NCI-H526 (cell line): ENCODE data around the gene SMAD6.

ENCODE experiments used
- DNase-seq, 2 experiments: peaks; one replicate each; lab custom pipeline; 2025; lab: John Stamatoyannopoulos, UW

Gene SMAD6

DNA sequence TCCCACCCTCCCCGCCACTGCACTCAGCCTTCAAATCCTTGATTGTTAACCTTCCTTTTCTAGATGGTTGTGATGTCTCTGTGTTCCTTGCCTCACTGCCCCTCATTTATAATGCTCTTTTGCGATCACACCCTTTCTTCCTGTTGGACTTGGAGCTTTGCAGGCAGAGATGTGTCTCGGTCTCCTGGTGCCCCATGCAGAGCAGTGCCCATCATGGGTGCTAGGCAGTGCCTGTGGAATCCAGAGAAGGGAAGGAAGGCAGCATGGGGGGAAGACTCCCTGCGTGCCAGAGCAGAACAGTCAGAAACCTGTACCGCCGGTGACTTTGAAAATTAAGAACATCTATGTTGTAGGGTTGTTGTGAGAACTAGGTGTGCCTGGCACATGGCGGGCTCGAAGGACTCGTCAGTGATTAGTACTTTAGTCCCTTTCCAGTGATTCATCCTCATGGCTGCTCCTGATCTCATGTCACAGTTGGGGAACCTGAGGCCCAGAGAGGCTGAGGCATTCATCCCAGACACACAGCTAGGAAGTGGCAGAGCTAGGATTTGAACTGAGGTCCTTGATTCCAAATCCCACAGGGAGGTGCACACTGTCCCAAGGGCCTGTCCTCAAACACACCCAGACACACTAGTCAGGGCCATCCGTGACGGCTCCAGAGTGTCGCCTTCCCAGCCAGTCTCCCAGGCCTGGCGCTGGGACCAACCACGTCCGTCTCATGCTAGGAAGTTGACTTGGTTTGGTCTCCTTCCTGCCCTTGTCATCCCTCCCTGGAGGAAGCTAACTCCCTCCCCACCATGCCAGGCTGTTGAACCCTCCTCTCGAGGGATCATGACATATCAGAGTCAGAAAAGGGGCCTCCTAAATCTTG is 58.3 kb downstream of the SMAD6 start:
- no peak for DNase-seq

DNA sequence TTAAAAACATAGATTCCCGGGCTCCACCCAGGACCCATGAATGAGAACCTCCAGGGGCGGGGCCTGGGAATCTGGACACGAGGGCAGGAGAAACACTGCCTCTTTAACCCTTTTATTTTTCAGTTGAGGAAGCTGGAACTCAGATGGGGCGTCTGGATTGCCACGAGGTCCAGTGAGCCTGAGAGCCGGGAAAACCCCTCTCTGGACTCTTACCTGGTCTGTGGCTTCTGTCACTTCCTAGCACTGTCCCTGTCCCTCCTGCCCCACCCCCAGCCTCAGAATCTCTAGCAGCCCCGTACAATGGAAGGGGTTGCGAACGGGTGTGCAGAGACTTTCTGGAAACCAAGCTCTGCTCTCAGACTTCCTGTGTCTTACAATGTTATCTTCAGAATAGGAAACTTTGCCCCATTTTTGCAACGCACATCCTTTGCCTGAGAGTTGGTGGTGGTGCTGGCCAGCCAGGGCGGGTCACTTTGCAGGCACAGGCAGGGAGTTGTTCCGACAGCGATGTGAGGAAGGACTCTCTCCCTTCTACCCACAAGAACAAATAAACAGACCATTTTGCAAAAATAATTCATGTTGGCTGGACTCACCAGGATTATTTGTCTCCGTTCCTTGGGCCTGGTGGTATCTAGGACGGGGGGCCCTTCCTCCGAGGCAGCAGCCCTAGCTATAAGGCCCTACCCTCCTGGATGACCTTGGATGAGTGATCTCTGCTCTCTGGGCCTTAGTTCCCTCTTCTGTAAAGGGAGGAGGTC is 59.1 kb downstream of the SMAD6 start:
- DNase-seq: no peak

DNA sequence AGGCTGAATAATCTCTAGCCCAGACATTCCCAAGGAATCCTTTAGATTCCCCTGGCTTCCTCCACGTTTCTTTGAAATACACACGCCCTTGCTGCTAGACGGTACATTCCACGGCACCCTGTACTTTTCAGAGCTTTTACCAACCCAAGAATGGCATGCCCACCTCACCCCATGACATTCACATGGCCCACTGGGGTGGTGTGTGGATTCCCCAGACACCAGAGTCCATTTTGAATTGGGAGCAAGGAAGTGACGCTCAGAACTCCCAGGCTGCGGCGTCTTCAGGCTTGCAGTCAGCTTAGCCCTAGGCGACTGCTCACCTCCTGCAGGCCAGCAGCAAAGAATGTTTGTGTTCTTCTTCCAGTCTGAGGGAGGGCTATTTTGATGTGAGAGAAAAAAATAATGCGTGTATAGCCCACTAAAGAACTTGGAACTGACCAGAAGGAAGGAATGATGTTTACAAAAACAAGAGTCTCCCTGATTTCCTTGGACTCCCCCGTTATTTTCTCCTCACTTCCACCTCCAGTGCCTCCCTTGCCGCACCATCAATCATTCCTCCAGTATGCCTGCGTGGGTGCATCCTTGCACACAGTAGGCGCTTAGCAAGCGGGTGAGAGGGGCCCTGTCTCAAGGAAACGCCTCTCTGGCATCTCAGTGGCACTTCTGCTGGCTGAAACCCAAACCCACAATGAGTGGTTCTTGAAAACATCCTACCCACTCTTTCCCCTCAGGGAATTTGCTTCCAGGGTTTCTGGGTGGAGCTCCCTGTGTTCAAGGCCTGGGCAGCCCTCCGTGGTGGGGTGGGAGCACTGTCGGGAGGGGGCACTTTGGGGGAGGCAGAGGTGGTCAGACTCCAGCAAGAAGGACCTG is 59.9 kb downstream of the SMAD6 start:
- DNase-seq: no peak

DNA sequence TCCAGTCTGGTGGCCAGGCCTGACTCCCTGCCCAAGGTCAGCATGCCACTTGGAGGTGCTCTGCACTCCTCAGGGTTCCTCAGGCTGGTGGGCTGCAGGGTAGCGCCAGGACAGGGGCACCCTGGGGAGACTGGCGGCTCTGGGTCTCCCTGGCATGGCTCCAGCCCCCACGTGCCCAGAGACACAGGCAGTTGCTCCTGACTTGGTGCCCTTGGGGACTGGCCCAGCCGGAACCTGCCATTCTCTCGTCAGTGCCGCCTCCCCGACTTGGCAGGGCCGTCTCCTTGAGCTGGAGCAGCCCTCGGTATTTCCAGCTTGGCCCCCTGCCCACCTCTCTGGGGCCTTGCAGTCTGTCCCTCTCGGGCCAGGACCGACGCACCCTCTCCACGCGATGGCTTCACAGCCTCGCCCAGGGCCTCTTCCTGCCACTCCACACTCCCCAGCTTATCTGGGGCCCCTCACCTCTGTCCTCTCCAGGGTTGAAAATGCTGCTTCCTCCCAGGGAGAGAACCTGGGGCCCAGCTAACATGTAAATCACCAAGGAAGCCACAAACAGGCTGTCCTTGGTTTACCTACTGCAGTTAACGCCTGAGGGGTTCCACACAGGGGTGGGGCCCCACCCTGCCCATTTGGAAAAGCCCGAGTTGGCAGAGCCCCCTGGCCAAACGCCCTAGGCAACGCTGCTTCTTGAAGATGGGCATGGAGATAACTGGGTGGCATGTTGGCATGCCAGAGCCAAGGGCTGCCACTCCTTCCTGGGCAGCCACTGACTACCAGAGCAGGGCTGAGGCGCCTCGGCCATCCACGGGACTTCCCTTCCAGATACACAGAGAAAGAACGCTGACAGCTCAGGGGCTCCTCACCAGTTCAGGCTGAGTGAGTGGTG is 61.4 kb downstream of the SMAD6 start:
- no peak for DNase-seq

GRCh38 chr15:66764072-66764786 is 62.2 kb downstream of the SMAD6 start:
- DNase-seq: no peak

DNA sequence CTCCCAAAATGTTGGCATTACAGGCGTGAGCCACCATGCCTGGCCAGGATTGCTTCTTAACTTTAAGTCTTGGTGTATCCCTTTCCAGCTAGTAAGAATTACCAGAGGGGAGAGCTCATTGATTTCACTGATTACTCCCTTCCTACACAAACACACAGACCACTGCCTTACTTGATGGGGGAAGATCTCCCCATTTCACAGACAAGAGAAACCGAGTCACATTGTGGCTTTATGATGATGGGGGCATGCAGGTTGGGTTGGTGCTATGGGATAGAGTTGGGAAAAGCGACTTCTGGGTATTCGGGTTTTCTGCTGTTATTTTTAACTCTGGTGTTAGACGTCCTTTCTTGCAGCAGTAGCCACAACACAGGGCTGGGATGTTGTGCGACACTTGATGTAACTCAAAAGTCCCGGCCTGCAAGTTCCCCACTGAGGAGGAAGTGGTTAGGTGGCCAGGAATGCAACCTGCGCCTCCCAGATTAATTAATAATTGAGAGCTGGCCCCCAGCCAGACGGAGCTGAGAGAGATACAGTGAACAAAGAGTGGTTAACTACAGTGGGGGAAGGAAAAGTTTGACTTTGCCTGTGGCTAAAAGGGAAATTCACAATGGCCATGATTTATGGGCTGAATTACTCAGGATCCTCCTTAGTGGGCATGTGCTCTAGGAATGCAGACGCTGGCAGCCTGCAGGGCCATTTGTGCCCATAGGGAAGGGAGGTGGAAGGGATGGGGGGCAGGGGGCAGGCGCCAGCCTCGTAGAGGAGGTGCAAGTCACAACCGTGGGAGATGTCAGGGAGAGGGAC is 63.6 kb downstream of the SMAD6 start:
- no peak for DNase-seq

- no peak for DNase-seq
Observed at GRCh38 chr15:66766282-66767230, 64.5 kb downstream of the SMAD6 start.

DNA sequence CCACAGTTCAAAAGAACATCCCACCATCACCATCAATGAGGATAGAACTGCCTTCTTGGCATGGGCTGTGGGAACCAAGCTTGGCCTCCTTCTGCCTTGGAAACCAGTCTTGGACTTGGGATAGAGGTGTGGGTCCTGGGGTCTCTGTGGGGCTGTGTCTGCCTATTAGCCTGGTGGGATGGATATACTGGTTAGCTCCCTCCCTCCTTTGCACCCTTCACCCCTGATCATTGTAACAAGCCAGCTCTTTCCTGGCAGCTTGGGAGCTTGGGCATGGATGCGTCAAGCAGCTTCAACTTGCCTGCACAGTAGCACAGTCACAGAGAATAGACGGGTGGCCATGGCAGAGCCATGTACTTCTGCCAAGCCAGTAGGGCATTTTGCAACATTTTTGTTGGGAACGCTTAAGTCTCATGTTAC is 65.2 kb downstream of the SMAD6 start:
- DNase-seq: no peak

GRCh38 chr15:66768987-66769386 is 67.0 kb downstream of the SMAD6 start:
- no peak for DNase-seq

DNA sequence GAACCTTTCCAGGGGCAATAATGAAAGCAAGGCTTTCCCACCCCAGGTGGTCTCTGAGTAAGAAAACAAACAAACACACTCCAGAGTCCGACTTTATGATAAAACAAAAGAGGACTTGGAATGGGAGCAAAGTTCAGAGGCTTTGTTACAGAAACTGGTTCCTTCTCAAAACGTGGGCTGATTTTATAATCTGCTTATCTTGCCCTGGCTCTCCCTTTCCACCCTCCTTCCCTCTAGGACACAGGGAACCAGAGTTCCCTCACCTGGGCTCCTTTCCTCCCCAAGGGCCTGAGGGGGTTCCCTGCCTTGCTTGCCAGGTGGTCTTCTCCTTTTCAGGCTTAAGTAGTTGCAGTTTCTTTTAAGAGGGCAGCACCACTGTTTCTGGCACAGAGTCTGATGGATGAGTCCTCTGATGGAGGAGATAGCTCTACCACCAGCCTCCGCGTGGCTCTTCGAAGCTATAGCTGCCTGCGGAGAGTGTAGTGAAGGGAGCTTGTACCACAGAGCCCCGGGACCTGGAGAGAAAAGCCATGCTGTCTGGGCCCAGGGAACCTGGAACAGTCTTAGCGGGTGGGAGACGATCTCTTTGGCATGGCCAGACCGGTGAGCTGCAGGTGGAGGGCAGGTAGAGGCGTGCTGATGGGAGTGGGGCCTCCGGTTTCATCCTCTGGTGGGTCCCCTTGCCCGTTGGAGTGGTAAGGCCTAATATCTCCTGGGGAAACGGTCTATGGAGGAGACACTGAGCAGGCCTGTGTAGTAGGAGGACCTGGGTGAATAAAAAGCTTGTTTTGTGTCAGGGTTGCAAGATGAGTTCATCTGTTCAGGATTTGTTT is 68.7 kb downstream of the SMAD6 start:
- no peak for DNase-seq

GRCh38 chr15:66771351-66771650 is 69.3 kb downstream of the SMAD6 start:
- no peak for DNase-seq

GRCh38 chr15:66772604-66773128 is 70.6 kb downstream of the SMAD6 start:
- no peak for DNase-seq

- no peak for DNase-seq
Observed at GRCh38 chr15:66773129-66773873, 71.3 kb downstream of the SMAD6 start.

DNA sequence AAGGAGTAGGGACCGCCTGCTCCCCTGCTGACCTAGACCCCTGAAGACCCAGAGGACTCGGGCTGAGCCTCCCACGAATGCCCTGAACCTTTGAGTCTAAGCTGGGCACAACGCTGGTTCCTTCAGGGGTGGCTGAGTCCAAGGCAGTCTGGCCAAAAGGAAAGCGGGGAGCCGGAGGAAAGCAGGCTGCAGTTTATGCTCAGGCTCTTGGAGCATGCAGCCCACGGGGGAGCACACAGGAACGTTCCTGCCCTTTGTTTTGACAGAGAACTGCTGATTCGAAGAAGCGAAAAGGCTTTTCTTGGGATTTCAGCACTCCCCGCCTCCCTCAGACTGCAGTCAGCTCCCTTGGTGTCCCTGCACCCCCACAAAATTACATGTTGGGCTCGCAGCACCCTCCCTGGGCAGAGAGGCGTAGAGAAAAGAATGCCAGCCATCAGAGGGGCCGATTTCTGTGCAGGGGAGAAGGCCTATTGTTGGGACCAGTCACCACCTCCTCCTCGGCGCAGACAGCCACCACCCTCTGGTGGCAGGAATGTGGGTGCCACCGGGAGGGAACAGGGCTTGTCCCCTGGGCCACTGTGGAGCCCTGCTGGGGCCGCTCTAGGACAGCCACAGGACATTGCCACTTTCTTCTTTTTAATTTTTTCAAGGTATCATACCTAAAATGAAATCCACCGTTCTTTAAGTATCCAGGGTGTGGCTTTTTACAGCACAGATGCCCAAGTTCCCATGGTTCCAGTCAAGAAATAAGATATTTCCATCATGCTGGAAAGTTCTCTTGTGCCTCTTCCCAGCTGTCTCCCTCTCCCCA is 72.2 kb downstream of the SMAD6 start:
- peak; percentile 49 to 86 for DNase-seq

- DNase-seq: no peak
Observed at GRCh38 chr15:66775127-66776105, 73.4 kb downstream of the SMAD6 start.
